ENCODE measurements around the gene BEST2.

The BEST2 gene

DNA sequence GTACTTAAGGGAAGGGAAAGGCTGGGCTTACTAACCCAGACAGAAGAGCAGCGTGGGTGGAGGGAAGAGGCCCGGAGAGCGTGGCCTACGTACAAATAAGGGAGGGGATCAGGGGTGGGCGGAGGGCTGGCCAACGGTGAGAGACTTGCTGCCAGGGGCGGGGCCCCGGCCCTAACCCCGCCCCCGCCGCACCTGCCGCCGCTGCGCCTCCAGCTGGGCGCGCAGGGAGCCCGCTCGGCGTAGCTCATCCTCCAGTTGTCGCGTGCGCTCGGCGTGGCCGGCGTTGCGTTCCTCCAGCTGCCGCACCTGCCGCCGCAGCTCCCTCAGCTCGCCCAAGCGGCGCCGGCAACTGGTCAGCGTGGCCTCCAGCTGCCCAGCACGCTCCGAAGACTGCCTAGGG, 18.1 kb downstream of the BEST2 start:
- H3K9ac ChIP-seq (ENCODE audit: low read length), result no peak overlapping the region
- peaks cover 13% of the 10 kb centered on the region for H3K4me1 ChIP-seq (ENCODE audit: control insufficient read depth, insufficient read depth, low read length)
- peak overlapping the region; percentile 32; the same call in 1 of the 2 replicates for H3K4me3 ChIP-seq (ENCODE audit: low read depth, low read length)
- H3K9me3 ChIP-seq (ENCODE audit: control insufficient read depth, insufficient read depth, low read depth, low read length), result no peaks in the 10 kb centered on the region
- no peak overlapping the region for H3K27ac ChIP-seq (ENCODE audit: low read depth, low read length)
- H3K36me3 ChIP-seq (ENCODE audit: control insufficient read depth, insufficient read depth, low read length), result peaks cover 20% of the 10 kb centered on the region
- H3K27me3 ChIP-seq (ENCODE audit: control insufficient read depth, insufficient read depth, low read length), result no peaks in the 10 kb centered on the region; the same call in 1 of the 2 replicates

DNA sequence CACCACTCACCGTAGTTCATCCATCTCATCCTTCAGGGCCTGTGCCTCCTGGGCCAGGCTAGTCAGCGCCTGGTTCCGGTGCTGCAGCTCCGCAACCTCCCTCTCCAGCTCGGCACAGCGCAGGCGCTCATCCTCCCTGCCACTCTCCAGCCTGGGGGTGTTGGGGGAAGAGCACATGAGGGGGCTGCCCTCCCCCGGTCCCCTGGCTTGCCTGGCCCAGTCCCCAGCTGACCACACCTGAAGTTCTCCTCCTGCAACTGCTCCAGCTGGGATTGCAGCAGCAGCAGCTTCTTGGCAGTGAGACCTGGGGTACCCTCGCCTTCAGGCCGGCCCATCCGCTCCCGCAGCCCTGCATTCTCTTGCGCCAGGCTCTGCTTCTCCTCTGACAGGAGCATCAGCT, 19.3 kb downstream of the BEST2 start:
- Histone ChIP-seq H3K4me3 (ENCODE audit: low read depth, low read length) (no peak overlapping the region), H3K9ac (ENCODE audit: low read length) (no peak overlapping the region), H3K4me1 (ENCODE audit: control insufficient read depth, insufficient read depth, low read length) (peaks cover 14% of the 10 kb centered on the region), H3K27me3 (ENCODE audit: control insufficient read depth, insufficient read depth, low read length) (no peaks in the 10 kb centered on the region; the same call in 1 of the 2 replicates), H3K27ac (ENCODE audit: low read depth, low read length) (no peak overlapping the region), H3K36me3 (ENCODE audit: control insufficient read depth, insufficient read depth, low read length) (peaks cover 13% of the 10 kb centered on the region; the same call in 1 of the 2 replicates), H3K9me3 (ENCODE audit: control insufficient read depth, insufficient read depth, low read depth, low read length) (no peaks in the 10 kb centered on the region)

DNA sequence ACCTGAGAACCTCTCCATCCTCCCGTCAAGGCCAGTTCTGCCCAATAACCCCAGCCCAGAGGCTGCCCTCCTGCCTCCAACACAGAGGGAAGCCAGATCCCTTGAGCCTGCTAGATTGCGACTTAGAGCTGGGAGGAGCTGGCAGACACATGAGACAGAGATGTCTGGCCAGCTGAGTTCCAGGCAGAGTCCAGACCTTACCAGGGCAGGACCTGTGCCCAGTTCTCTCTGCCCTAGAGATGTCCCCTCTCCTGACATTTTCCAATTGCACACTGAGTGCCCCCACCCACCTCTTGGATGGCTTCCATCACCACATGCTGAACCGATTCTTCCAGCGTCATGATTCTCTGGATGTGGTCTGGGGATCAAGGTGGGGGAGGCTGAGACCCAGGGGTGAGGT, 20.7 kb downstream of the BEST2 start:
- H3K27me3 ChIP-seq (ENCODE audit: control insufficient read depth, insufficient read depth, low read length), result no peaks in the 10 kb centered on the region; the same call in 1 of the 2 replicates
- H3K4me1 ChIP-seq (ENCODE audit: control insufficient read depth, insufficient read depth, low read length), result peaks cover 16% of the 10 kb centered on the region
- no peak overlapping the region for H3K27ac ChIP-seq (ENCODE audit: low read depth, low read length)
- no peak overlapping the region for H3K9ac ChIP-seq (ENCODE audit: low read length)
- no peak overlapping the region for H3K4me3 ChIP-seq (ENCODE audit: low read depth, low read length)
- H3K9me3 ChIP-seq (ENCODE audit: control insufficient read depth, insufficient read depth, low read depth, low read length), result no peaks in the 10 kb centered on the region
- peaks cover 13% of the 10 kb centered on the region; the same call in 1 of the 2 replicates for H3K36me3 ChIP-seq (ENCODE audit: control insufficient read depth, insufficient read depth, low read length)

DNA sequence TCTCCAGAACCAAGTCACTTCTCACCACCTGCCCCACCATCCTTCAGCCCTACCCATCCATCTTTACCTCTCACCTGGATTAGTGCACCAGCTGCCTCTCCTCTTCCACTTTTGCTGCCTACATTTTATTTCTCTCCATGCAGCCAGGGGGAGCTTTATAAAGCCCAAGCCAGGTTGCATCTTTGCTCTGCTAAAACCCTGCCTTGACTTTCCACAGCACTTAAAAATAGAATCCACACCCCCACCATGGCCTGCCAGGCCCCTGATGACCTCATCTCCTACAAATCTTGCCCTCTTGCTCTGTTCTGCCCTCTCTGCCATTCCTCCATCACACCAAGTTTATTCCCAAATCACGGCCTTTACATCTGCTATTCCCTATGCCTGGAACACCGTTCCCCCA, 22.0 kb downstream of the BEST2 start:
- Histone ChIP-seq H3K9me3 (ENCODE audit: control insufficient read depth, insufficient read depth, low read depth, low read length) (no peaks in the 10 kb centered on the region), H3K36me3 (ENCODE audit: control insufficient read depth, insufficient read depth, low read length) (peaks cover 8% of the 10 kb centered on the region; the same call in 1 of the 2 replicates), H3K4me3 (ENCODE audit: low read depth, low read length) (no peak overlapping the region), H3K4me1 (ENCODE audit: control insufficient read depth, insufficient read depth, low read length) (peaks cover 21% of the 10 kb centered on the region), H3K27ac (ENCODE audit: low read depth, low read length) (no peak overlapping the region), H3K27me3 (ENCODE audit: control insufficient read depth, insufficient read depth, low read length) (no peaks in the 10 kb centered on the region; the same call in 1 of the 2 replicates), H3K9ac (ENCODE audit: low read length) (no peak overlapping the region)

DNA sequence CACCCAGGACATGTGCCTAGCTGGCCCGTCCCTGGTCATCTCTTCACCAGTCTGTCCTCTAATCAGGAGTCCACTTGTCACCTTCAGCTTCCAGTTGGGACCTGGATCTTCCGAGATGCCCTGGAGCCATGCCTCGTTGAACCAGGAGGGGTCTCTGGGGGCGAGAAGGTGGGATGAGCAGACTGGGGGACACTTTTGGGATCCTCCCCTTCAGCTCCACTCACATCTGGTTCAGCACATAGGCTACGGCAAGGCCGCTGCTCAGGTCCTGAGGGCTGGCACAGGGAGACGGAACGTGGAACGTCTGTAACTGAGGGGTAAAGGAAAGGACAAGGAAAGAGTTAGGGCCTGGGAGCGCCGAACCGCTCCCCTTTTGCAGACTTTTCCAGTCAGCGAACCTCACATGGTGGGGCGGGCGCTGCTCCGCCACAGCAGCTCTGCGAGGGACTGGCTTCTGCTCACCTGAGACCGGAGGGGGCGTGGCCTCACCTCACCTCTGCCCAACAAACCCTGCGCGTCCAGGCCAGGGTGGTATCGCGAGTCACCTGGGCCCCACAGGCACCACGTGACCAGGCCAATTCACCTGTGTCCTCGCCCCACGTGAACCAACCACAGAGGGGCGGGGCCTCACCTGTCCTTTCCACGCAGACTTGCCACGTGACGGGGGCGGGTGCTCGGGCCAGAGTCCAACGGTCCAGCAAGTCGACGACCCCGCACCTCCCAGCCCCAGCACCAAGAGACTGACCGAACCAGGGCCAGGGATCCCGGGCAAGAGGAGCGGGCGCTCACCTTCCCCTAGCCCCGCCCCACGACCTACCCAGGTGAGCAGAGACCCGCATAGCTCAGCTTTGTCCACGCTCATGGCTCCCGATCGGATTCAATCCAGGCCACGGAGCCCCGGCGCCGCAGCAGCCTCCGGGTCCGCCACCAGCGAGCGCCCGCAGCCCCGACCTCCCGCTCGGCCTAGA, 23.3 kb downstream of the BEST2 start, which contains the start of gene HOOK2:
Gene HOOK2 (minus strand): TSS at position 965 of the 968 bp plus-strand sequence. CDS start 103 bp downstream, at position 862.
- H3K36me3 ChIP-seq (ENCODE audit: control insufficient read depth, insufficient read depth, low read length), result peaks cover 8% of the 10 kb centered on the region; the same call in 1 of the 2 replicates
- H3K27ac ChIP-seq (ENCODE audit: low read depth, low read length), result peak within 1 kb of the TSS; percentile 64
- peak within 1 kb of the TSS; percentile 88 for H3K4me3 ChIP-seq (ENCODE audit: low read depth, low read length)
- peaks cover 25% of the 10 kb centered on the region for H3K4me1 ChIP-seq (ENCODE audit: control insufficient read depth, insufficient read depth, low read length)
- H3K27me3 ChIP-seq (ENCODE audit: control insufficient read depth, insufficient read depth, low read length), result no peaks in the 10 kb centered on the region; the same call in 1 of the 2 replicates
- peak within 1 kb of the TSS; percentile 77 for H3K9ac ChIP-seq (ENCODE audit: low read length)
- H3K9me3 ChIP-seq (ENCODE audit: control insufficient read depth, insufficient read depth, low read depth, low read length), result no peaks in the 10 kb centered on the region

DNA sequence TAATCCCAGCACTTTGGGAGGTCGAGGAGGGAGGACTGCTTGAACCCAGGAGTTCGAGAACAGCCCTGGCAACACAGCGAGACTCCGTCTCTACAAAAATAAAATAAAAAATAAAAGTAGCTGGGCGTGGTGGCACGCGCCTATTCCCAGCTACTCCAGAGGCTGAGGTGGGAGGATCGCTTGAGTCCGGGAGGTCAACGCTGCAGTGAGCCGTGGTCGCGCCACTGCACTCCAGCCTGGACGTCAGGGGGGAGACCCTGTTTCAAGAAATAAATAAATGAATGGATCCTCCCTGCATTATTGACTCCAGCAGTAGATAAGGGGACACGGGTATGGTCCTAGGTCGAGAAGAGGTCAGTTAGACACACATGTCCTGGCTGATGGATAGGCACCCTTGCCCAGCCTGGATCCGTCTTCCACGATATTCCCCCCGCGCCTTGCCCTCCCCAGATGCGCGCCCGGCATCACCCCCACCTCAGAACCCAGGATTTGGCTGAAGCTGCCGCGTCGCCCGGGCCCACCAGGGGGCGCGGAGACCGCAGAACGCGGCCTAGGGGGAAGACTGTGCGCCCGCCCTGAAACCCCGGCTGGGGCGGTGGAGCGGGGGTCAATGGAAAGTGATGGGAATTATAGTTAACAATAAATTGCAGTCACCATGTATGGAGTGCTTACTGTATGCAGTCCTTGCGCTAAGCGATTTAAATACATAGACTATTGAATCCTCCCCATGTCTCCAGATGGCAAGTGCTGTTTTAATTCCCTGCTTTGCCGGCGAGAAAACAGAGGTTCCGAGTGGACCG, 25.8 kb downstream of the BEST2 start:
- peaks cover 21% of the 10 kb centered on the region for H3K4me1 ChIP-seq (ENCODE audit: control insufficient read depth, insufficient read depth, low read length)
- H3K9ac ChIP-seq (ENCODE audit: low read length), result peak overlapping the region; percentile 63
- H3K9me3 ChIP-seq (ENCODE audit: control insufficient read depth, insufficient read depth, low read depth, low read length), result no peaks in the 10 kb centered on the region
- H3K27me3 ChIP-seq (ENCODE audit: control insufficient read depth, insufficient read depth, low read length), result no peaks in the 10 kb centered on the region
- H3K27ac ChIP-seq (ENCODE audit: low read depth, low read length), result no peak overlapping the region
- H3K36me3 ChIP-seq (ENCODE audit: control insufficient read depth, insufficient read depth, low read length), result no peaks in the 10 kb centered on the region
- H3K4me3 ChIP-seq (ENCODE audit: low read depth, low read length), result peak overlapping the region; percentile 77

DNA sequence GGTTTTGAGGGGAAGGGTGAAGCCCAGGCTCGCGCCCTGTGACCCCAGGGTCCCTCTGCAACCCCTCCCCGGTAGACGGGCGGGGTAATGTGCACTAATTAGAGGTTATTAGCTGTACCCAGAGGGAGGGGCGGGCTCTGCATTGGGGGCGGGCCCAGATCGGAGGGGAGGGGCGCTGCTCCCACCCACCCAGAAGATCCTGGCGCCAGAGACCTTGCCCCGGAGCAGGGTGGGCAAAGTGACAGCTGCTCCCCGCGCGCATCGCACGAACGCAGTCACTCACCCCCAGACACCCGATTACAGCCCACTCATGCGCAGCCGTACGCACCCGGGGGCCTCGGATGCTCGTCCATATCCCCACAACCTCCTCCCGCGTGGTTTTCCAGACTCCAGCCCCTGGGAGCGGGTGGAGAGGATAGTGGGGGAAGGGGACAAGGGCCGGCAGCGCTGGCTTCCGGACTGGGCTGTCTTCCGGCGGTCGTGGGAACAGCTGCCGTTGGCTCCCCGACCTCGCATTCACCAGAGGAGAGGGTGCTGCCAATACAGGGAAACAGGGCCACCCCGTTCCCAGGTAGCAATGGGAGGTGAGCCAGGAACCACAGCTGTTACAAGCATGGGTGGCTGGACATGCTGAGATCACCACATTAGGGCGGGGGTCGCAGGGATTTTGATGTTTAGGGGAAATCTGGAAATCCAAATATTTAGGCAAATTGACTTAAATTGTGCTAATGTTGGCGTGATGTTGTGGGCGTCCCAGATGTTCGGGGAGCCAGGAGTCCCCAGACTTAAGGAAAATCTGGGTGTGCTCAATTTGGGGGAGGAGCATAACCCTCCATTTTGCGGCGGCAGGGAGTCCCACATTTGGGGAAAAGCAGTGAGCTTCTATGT, 26.7 kb downstream of the BEST2 start:
- peak overlapping the region; percentile 70 for H3K9ac ChIP-seq (ENCODE audit: low read length)
- no peaks in the 10 kb centered on the region for H3K36me3 ChIP-seq (ENCODE audit: control insufficient read depth, insufficient read depth, low read length)
- H3K4me3 ChIP-seq (ENCODE audit: low read depth, low read length), result peak overlapping the region; percentile 77
- H3K27me3 ChIP-seq (ENCODE audit: control insufficient read depth, insufficient read depth, low read length), result no peaks in the 10 kb centered on the region
- no peaks in the 10 kb centered on the region for H3K9me3 ChIP-seq (ENCODE audit: control insufficient read depth, insufficient read depth, low read depth, low read length)
- H3K27ac ChIP-seq (ENCODE audit: low read depth, low read length), result no peak overlapping the region; the same call in 1 of the 2 replicates
- peaks cover 21% of the 10 kb centered on the region for H3K4me1 ChIP-seq (ENCODE audit: control insufficient read depth, insufficient read depth, low read length)

DNA sequence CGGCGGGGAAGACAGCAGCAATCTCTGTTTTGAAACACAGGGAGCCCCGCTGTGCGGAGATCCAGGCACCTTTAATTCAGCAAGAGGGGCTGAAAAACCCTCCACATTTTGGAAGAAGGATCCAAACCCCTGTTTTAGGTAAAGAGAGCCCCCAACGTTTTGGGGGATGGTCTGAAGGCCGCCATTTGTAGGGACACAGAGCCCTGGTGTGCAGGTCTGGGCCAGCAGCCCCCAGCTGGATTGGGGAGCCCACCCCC, 27.2 kb downstream of the BEST2 start:
- H3K9me3 ChIP-seq (ENCODE audit: control insufficient read depth, insufficient read depth, low read depth, low read length), result no peaks in the 10 kb centered on the region
- no peaks in the 10 kb centered on the region for H3K36me3 ChIP-seq (ENCODE audit: control insufficient read depth, insufficient read depth, low read length)
- H3K27ac ChIP-seq (ENCODE audit: low read depth, low read length), result no peak overlapping the region; the same call in 1 of the 2 replicates
- no peaks in the 10 kb centered on the region for H3K27me3 ChIP-seq (ENCODE audit: control insufficient read depth, insufficient read depth, low read length)
- peak overlapping the region; percentile 70 for H3K9ac ChIP-seq (ENCODE audit: low read length)
- peak overlapping the region; percentile 77 for H3K4me3 ChIP-seq (ENCODE audit: low read depth, low read length)
- H3K4me1 ChIP-seq (ENCODE audit: control insufficient read depth, insufficient read depth, low read length), result peaks cover 26% of the 10 kb centered on the region

DNA sequence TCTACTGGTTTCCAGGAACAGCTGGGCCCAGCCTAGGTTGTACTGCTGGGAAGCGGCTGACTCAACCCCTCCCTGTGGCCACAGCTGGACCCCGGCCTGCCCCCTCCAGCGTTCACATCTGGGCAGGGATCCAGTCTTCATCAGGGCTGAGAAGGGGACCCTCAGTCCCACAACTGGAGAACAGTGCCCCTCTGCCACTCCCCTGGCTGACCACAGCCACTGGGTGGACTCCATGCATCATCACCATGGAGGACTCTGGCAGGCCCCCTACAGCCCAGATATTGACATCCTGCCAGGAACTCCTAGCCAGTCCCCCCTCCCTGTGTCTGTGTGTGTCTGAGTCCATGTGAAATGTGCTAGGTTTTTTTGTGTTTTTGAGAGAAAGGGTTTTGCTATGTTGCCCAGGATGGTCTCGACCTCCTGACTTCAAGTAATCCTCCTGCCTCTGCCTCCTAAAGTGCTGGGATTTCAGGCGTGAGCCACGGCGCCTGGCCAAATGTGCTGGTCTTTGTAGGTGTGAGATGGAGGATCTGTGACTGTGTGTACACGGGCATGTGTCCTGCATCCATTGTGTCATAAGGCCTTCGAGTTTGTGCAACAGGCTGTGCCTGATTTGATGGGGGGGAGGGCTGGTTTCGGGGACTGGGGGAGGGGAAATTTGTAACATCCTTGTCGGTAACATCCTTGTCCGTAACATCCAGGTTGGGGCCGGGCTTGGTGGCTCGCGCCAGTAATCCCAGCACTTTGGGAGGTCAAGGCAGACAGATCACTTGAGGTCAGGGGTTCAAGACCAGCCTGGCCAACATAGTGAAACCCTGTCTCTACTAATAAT, 27.8 kb downstream of the BEST2 start:
- Histone ChIP-seq H3K4me3 (ENCODE audit: low read depth, low read length) (peak overlapping the region; percentile 77; the same call in 1 of the 2 replicates), H3K9ac (ENCODE audit: low read length) (no peak overlapping the region), H3K27ac (ENCODE audit: low read depth, low read length) (no peak overlapping the region), H3K9me3 (ENCODE audit: control insufficient read depth, insufficient read depth, low read depth, low read length) (no peaks in the 10 kb centered on the region), H3K27me3 (ENCODE audit: control insufficient read depth, insufficient read depth, low read length) (no peaks in the 10 kb centered on the region), H3K4me1 (ENCODE audit: control insufficient read depth, insufficient read depth, low read length) (peaks cover 29% of the 10 kb centered on the region), H3K36me3 (ENCODE audit: control insufficient read depth, insufficient read depth, low read length) (no peaks in the 10 kb centered on the region)

DNA sequence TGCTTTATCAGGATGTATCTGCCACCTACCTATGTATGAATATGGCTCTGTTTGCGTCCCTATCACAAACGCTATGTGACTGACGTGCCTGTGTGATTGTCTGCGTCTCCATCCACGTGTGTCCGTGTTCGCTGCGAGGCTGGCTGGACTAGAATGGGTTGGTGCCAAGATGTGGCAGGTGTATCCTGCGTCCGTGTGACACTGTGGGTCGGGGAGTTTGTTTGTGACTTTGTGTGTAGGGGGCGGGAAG, 30.5 kb downstream of the BEST2 start:
- Histone ChIP-seq H3K36me3 (ENCODE audit: control insufficient read depth, insufficient read depth, low read length) (no peaks in the 10 kb centered on the region), H3K9me3 (ENCODE audit: control insufficient read depth, insufficient read depth, low read depth, low read length) (no peaks in the 10 kb centered on the region), H3K27ac (ENCODE audit: low read depth, low read length) (no peak overlapping the region; the same call in 1 of the 2 replicates), H3K27me3 (ENCODE audit: control insufficient read depth, insufficient read depth, low read length) (no peaks in the 10 kb centered on the region), H3K9ac (ENCODE audit: low read length) (peak overlapping the region; percentile 63), H3K4me1 (ENCODE audit: control insufficient read depth, insufficient read depth, low read length) (peaks cover 39% of the 10 kb centered on the region), H3K4me3 (ENCODE audit: low read depth, low read length) (peak overlapping the region; percentile 64)

All from HUES6 (cell line).